ENCODE results near the gene SLCO2B1. TPM values are rescaled to one million over a fixed set of nuclear protein-coding genes. Genes with fewer than 3 reads are reported as not detected.

The SLCO2B1 gene
- total RNA-seq, 2 experiments from 2014 or later: not detected

DNA sequence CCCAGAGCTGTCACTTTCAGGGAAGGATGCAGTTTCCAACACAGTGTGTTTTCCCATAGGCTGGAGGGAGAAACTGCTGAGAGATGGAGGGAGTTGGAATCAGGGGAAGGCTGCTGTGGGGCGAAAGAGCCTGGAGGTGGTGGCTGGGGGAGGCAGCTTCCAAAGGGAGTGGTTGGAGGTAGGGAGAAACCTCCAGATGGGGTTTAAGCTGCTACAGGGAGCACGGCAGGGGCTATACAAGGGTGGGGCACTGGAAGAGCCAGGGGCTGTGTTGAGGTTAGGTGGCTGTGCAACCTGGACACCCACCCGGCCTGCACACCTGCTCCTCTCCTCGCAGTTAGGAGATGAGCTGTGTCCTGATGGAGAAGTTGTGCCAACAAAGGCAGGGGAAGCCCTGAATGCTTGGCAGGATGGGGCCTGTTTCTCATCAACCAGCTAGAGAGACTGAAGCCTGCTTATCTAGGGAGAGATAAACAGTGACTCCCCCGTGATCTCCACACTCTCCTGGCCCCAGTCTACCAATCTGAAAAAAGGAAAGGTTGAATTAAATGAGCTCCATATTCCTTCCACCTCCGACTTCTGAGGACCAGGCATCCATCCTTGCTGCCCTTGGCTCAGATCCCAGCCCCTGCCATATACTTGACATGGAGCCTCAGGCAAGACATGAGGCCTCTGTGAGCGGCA, 3.6 kb upstream of the SLCO2B1 start:
- CTCF ChIA-PET: interaction anchor here (0.6 to 14.5 kb wide), 8 partner anchors 12 to 220 kb away, joined by 3 to 572 read pairs (median 9); partner anchors contain the start of gene TPBGL
- Mint-ChIP-seq H3K4me3 (no peak overlapping the region), H3K9me3 (ENCODE audit: low read depth) (no peaks in the 10 kb centered on the region), H3K36me3 (no peaks in the 10 kb centered on the region), H3K27me3 (peaks cover 48% of the 10 kb centered on the region), H3K4me1 (peaks cover 52% of the 10 kb centered on the region), H3K27ac (no peak overlapping the region)
- no peak for ATAC-seq
- no peak for DNase-seq

GRCh38 chr11:75147875-75148263, 3.0 kb upstream of the SLCO2B1 start:
- Mint-ChIP-seq H3K27me3 (peaks cover 53% of the 10 kb centered on the region), H3K9me3 (ENCODE audit: low read depth) (no peaks in the 10 kb centered on the region), H3K27ac (no peak overlapping the region), H3K4me3 (no peak overlapping the region), H3K36me3 (no peaks in the 10 kb centered on the region), H3K4me1 (peaks cover 47% of the 10 kb centered on the region)
- DNase-seq (no peak), ATAC-seq (no peak)
- CTCF ChIA-PET: interaction anchor here (1.1 to 14.5 kb wide), 7 partner anchors 13 to 125 kb away, joined by 3 to 572 read pairs (median 10); partner anchors contain the start of gene TPBGL

DNA sequence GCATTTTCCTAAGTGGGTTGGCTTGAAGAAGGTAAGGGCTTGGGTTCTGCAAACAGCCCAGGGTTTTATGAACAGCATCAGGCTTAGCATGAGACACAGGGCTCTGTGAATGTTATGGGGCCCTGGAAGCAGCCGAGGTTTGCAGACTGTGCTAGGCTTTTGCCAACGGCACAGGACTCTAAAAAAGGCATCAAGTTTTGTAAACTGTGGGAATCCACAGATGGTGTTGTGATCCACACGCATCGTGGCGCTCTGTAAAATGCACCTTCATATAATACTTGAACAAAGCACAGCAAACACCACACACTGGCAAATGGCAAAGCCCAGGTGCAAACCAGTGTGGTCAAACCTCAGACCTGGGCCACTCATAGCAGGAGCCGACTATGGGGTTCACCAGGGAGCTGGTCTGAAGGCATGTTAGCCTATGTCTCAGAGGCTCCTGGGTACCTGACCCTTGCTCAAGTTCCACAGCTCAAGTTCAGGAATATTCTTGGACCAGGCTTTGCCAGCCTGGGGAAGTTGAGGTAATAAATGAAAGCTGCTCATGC, 2.4 kb upstream of the SLCO2B1 start:
- DNase-seq (peak; percentile 86), ATAC-seq (peak; percentile 69)
- Mint-ChIP-seq H3K9me3 (ENCODE audit: low read depth) (no peaks in the 10 kb centered on the region), H3K27me3 (peaks cover 60% of the 10 kb centered on the region), H3K4me1 (peaks cover 44% of the 10 kb centered on the region), H3K27ac (no peak overlapping the region), H3K36me3 (no peaks in the 10 kb centered on the region), H3K4me3 (no peak overlapping the region)
- CTCF ChIA-PET: interaction anchor here (0.8 to 14.5 kb wide), 6 partner anchors 8 to 102 kb away, joined by 3 to 556 read pairs (median 4); no protein-coding TSS in a partner anchor

GRCh38 chr11:75149766-75150465, 991 bp upstream of the SLCO2B1 start:
- DNase-seq (no peak), ATAC-seq (no peak)
- H3K4me3 Mint-ChIP-seq: no peak overlapping the region
- no peaks in the 10 kb centered on the region for H3K36me3 Mint-ChIP-seq
- H3K27ac Mint-ChIP-seq: no peak overlapping the region
- peaks cover 32% of the 10 kb centered on the region for H3K4me1 Mint-ChIP-seq
- no peaks in the 10 kb centered on the region for H3K9me3 Mint-ChIP-seq (ENCODE audit: low read depth)
- CTCF ChIA-PET: interaction anchor here (1.1 to 14.5 kb wide), 5 partner anchors 10 to 100 kb away, joined by 3 to 556 read pairs (median 5); no protein-coding TSS in a partner anchor
- peaks cover 61% of the 10 kb centered on the region for H3K27me3 Mint-ChIP-seq

GRCh38 chr11:75151346-75152047, 590 bp downstream of the SLCO2B1 start:
- H3K4me3 Mint-ChIP-seq: no peak overlapping the region
- H3K36me3 Mint-ChIP-seq: no peaks in the 10 kb centered on the region
- H3K9me3 Mint-ChIP-seq (ENCODE audit: low read depth): no peaks in the 10 kb centered on the region
- CTCF ChIA-PET: interaction anchor here (0.6 to 4.1 kb wide), 6 partner anchors 8 to 100 kb away, joined by 3 to 45 read pairs (median 7); no protein-coding TSS in a partner anchor
- ATAC-seq: no peak
- peaks cover 25% of the 10 kb centered on the region for H3K4me1 Mint-ChIP-seq
- no peak for DNase-seq
- H3K27me3 Mint-ChIP-seq: peaks cover 58% of the 10 kb centered on the region
- H3K27ac Mint-ChIP-seq: no peak overlapping the region

DNA sequence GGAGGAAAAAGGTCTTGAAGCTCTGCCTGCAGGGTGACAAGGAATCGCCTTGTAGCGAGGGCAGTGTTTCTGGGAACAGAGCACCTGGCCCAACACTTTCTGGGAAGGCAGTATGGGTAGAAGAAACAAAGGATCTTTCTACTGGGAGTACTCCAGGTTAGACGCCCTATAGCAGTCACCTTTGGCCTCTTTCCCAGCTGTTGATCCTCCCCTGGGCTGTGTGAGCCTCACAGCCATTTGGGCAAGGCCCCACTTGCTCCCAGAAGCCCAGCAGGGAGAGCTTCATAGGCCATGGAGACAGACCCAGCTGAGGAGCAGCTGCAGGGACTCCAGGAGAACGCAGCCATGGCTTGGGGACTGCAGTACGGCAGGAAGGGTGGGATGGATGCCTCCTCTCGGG, 1.2 kb downstream of the SLCO2B1 start:
- H3K9me3 Mint-ChIP-seq (ENCODE audit: low read depth): no peaks in the 10 kb centered on the region
- H3K4me1 Mint-ChIP-seq: peaks cover 25% of the 10 kb centered on the region
- no peak overlapping the region for H3K4me3 Mint-ChIP-seq
- H3K27ac Mint-ChIP-seq: no peak overlapping the region
- no peak for ATAC-seq
- no peaks in the 10 kb centered on the region for H3K36me3 Mint-ChIP-seq
- peaks cover 53% of the 10 kb centered on the region for H3K27me3 Mint-ChIP-seq
- no peak for DNase-seq
- CTCF ChIA-PET: interaction anchor here (0.6 to 4.1 kb wide), 4 partner anchors 9 to 99 kb away, joined by 3 to 45 read pairs (median 14); no protein-coding TSS in a partner anchor

- no peaks in the 10 kb centered on the region for H3K36me3 Mint-ChIP-seq
- no peak for DNase-seq
- no peak overlapping the region for H3K27ac Mint-ChIP-seq
- peaks cover 52% of the 10 kb centered on the region for H3K27me3 Mint-ChIP-seq
- no peaks in the 10 kb centered on the region for H3K9me3 Mint-ChIP-seq (ENCODE audit: low read depth)
- ATAC-seq: no peak
- peaks cover 20% of the 10 kb centered on the region for H3K4me1 Mint-ChIP-seq
- CTCF ChIA-PET: interaction anchor here (1.6 to 3.8 kb wide), 3 partner anchors 9 to 12 kb away, joined by 3 to 20 read pairs (median 9); no protein-coding TSS in a partner anchor
- no peak overlapping the region for H3K4me3 Mint-ChIP-seq
These were observed 1.9 kb downstream of the SLCO2B1 start for GRCh38 chr11:75152651-75153427.

- Mint-ChIP-seq H3K4me1 (peaks cover 5% of the 10 kb centered on the region), H3K4me3 (no peak overlapping the region), H3K9me3 (ENCODE audit: low read depth) (no peaks in the 10 kb centered on the region), H3K27ac (no peak overlapping the region), H3K36me3 (no peaks in the 10 kb centered on the region), H3K27me3 (peaks cover 50% of the 10 kb centered on the region)
- no peak for DNase-seq
- CTCF ChIA-PET: interaction anchor here (0.7 to 3.8 kb wide), 9 partner anchors 9 to 194 kb away, joined by 3 to 20 read pairs (median 4); no protein-coding TSS in a partner anchor
- no peak for ATAC-seq
These were observed 4.0 kb downstream of the SLCO2B1 start for GRCh38 chr11:75154646-75155569.

DNA sequence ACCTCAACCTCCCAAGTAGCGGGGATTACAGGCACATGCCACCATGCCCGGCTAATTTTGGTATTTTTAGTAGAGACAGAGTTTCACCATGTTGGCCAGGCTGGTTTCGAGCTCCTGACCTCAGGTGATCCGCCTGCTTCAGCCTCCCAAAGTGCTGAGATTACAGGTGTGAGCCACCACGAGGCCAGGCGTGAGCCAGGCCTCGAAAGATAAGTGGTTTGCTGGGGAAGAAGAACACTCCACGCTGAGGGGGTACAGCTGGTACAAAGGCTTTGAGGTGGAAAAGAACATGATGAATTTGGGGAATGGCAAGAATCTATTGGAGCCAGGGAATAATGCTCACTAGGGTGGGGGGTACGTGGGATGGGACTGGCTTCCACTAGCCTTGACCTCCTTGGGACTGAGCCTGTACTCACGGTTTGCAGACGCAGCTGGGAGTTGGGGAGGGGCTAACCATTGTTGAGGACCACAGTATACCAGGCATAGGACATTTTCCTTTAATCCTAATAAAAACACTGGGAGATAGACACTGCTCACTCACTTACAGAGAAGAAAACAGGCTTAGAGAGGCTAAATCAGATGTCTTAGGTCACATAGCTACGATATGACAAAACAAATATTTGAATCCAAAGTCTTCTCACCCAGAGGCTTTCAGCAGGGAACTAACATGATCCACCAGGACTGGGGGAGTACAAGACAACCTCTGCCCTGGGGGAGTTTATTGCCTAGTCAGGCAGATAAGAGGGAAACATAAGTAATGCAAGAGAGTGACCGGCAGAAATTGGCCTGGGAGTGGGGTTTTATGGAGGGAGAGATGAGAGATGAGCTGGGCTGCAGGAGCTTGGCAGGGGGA, 4.9 kb downstream of the SLCO2B1 start:
- no peaks in the 10 kb centered on the region for H3K36me3 Mint-ChIP-seq
- CTCF ChIA-PET: interaction anchor here (0.8 to 3.8 kb wide), 8 partner anchors 10 to 124 kb away, joined by 3 to 20 read pairs (median 3); no protein-coding TSS in a partner anchor
- H3K27ac Mint-ChIP-seq: no peak overlapping the region
- H3K9me3 Mint-ChIP-seq (ENCODE audit: low read depth): no peaks in the 10 kb centered on the region
- ATAC-seq (no peak), DNase-seq (no peak)
- no peak overlapping the region for H3K4me3 Mint-ChIP-seq
- H3K4me1 Mint-ChIP-seq: peaks cover 4% of the 10 kb centered on the region
- peaks cover 45% of the 10 kb centered on the region for H3K27me3 Mint-ChIP-seq

DNA sequence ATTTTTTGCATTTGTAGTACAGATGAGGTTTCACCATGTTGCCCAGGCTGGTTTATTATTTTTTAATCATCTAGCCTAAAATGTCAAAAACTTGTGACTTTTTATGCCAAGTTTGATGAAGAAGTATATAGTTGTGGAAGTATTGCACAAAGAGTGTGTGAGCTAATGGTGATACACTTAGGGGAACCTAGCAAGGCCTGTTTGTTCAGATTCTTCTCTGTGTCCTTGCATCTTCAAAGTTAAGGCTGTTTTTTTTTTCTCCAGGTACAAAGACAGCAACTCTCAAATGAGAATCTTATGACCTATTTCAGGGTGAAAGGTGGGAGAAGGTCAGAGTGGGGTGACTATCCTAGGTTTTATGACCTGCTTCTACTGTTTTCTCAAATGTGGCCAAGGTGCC, 7.3 kb downstream of the SLCO2B1 start:
- Mint-ChIP-seq H3K27ac (no peak overlapping the region), H3K36me3 (peaks cover 2% of the 10 kb centered on the region), H3K4me1 (peaks cover 5% of the 10 kb centered on the region), H3K9me3 (ENCODE audit: low read depth) (no peaks in the 10 kb centered on the region), H3K4me3 (no peak overlapping the region), H3K27me3 (peaks cover 32% of the 10 kb centered on the region)
- no peak for ATAC-seq
- CTCF ChIA-PET: interaction anchor here (0.9 to 2.9 kb wide), 6 partner anchors 14 to 90 kb away, joined by 3 to 14 read pairs (median 4); no protein-coding TSS in a partner anchor
- no peak for DNase-seq

DNA sequence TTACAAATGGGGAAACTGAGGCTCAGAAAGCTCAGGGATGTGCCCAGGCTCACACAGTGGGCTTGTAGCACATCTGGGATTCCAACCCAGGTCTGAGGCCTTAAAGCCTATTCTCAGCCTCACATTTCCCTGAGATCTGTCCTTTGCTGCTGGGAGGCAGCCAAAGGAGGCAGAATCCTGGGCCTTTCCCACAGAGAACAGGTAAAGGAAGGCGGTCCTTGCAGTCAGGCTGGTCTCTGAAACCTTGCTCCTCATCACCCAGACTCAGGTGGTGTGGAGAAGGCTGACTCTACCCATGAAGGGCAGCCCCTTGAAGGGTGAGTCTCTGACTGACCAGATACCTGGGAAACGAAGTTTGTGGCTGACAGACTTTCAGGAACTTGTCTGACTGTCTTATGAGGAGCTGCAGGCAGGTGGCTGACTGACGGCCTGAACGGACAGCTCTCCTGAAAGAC, 7.8 kb downstream of the SLCO2B1 start:
- no peak overlapping the region for H3K27ac Mint-ChIP-seq
- peaks cover 5% of the 10 kb centered on the region for H3K4me1 Mint-ChIP-seq
- H3K9me3 Mint-ChIP-seq (ENCODE audit: low read depth): no peaks in the 10 kb centered on the region
- H3K27me3 Mint-ChIP-seq: peaks cover 31% of the 10 kb centered on the region
- CTCF ChIA-PET: interaction anchor here (1.1 to 2.9 kb wide), 5 partner anchors 14 to 46 kb away, joined by 3 to 14 read pairs (median 4); no protein-coding TSS in a partner anchor
- peaks cover 2% of the 10 kb centered on the region for H3K36me3 Mint-ChIP-seq
- no peak overlapping the region for H3K4me3 Mint-ChIP-seq
- ATAC-seq: no peak
- DNase-seq: no peak
